Thoracic aorta (tissue), 2 donors: ENCODE data around the gene RYR1. TPM values are rescaled to one million over a fixed set of nuclear protein-coding genes. Genes with fewer than 3 reads are reported as not detected.
A peak's percentile ranks its signal among the peaks of the same experiment; 100 is the strongest.

Experiments used
- ATAC-seq: fragments of 150-250 bp; one replicate; pipeline ENCODE4 v1.8.0; 2017; ENCODE audit warnings: low read depth; ENCODE audit not compliant: insufficient number of reproducible peaks, low FRiP score
- DNase-seq: peaks from one replicate; pipeline ENCODE4 v3.0.0-alpha.2; 2020; ENCODE audit warnings: low spot score
- H3K27ac ChIP-seq, 2 donors: fragments of 200-600 bp; sonication (generic); 1 replicate in 1 of 2; 2 replicates in 1 of 2; pipeline ENCODE4 v1.5.1; 2016; ENCODE audit warnings: mild to moderate bottlenecking in 2 of 2, moderate library complexity in 2 of 2
- H3K27me3 ChIP-seq: fragments of 200-600 bp; sonication (generic); replicated peaks from 2 replicates; pipeline ENCODE4 v1.6.0; 2016; ENCODE audit warnings: mild to moderate bottlenecking; ENCODE audit not compliant: insufficient read depth
- H3K36me3 ChIP-seq: fragments of 200-600 bp; sonication (generic); one replicate; pipeline ENCODE4 v1.5.1; 2016
- H3K4me1 ChIP-seq, 2 donors: fragments of 200-600 bp; sonication (generic); 1 replicate in 1 of 2; 2 replicates in 1 of 2; pipeline versions ENCODE4 v1.5.1 to v1.6.0; 2016; ENCODE audit warnings: low read depth in 2 of 2, mild to moderate bottlenecking in 1 of 2; ENCODE audit not compliant: control insufficient read depth in 1 of 2
- H3K4me3 ChIP-seq: fragments of 200-600 bp; sonication (generic); 2 replicates; pipeline ENCODE4 v1.5.1; 2016; ENCODE audit warnings: mild to moderate bottlenecking
- H3K9me3 ChIP-seq: fragments of 200-600 bp; sonication (generic); 2 replicates; pipeline ENCODE4 v1.5.1; 2016
- total RNA-seq, 2 donors: library from RNA; depleted of rRNA; stranded (reverse); fragments of >200 nt; gene quantifications; one replicate each; pipeline versions ENCODE4 v1.1.0 to v1.2.3, GENCODE V29; 2016
- TF ChIP-seq, protein P1 (sequence below): fragments of 200-600 bp; sonication (generic); IDR thresholded peaks from one replicate; pipeline ENCODE4 v1.5.1; 2019; ENCODE audit warnings: antibody characterized with exemption

Gene RYR1
- total RNA-seq, result 1 to 10 TPM; 3.8 to 4.3 TPM

DNA sequence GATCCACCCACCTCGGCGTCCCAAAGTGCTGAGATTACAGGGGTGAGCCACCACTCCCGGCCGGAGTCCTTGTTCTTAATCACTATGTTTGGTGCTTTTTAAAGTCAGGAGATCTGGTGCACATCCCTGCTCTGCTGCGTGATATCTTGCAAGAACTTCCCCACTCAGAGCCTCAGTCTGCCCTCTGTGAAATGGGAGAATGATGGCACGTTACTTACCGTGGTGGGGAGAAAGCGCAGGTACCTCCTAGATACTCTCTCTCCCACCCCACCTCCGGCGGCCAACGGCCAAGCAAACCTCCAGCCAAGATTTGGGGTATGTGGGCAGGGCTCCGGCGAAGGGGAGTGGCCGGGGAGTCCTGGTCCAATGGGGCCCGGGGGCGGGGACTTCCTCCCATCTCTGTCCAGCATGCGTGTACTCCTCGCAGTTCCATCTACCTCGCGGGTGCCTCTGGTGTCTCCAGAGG is at the start of gene RYR1:
TSS of gene RYR1 (plus strand) at position 424 of the 466 bp plus-strand sequence. CDS start 139 bp downstream, outside the sequence.
- DNase-seq (no peak), ATAC-seq (no peak)
- Histone ChIP-seq H3K4me3 (peak within 1 kb of the TSS; percentile 45), H3K36me3 (no peaks in the 10 kb centered on the region), H3K4me1 (no peaks in the 10 kb centered on the region), H3K9me3 (no peaks in the 10 kb centered on the region), H3K27me3 (no peaks in the 10 kb centered on the region), H3K27ac (no peak within 1 kb of the TSS)
- TF ChIP-seq, protein P1, sequence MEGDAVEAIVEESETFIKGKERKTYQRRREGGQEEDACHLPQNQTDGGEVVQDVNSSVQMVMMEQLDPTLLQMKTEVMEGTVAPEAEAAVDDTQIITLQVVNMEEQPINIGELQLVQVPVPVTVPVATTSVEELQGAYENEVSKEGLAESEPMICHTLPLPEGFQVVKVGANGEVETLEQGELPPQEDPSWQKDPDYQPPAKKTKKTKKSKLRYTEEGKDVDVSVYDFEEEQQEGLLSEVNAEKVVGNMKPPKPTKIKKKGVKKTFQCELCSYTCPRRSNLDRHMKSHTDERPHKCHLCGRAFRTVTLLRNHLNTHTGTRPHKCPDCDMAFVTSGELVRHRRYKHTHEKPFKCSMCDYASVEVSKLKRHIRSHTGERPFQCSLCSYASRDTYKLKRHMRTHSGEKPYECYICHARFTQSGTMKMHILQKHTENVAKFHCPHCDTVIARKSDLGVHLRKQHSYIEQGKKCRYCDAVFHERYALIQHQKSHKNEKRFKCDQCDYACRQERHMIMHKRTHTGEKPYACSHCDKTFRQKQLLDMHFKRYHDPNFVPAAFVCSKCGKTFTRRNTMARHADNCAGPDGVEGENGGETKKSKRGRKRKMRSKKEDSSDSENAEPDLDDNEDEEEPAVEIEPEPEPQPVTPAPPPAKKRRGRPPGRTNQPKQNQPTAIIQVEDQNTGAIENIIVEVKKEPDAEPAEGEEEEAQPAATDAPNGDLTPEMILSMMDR, result no peak

DNA sequence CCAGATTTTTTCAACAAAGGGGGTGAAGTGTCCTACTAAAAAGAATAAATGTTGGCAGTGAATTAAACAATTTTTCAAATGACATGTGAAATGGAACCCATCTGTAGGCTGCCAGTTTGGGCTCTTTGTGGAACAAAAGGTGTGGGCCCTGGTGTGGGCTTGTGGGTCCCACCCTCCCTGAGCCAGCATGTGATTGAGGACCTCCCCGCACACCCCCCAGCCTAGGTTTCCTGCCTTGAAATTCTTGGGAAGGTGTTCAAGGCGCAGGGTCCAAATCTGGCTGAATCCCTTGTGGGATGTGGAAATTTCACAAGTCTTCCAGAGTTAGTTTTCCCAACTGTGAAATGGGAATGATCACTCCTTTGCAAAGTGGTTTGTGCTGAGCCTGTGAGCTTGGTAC is 49.7 kb upstream of the RYR1 start:
- TF ChIP-seq, protein P1, result no peak
- H3K27me3 ChIP-seq, result no peaks in the 10 kb centered on the region
- no peak overlapping the region for H3K27ac ChIP-seq
- DNase-seq, result no peak
- H3K36me3 ChIP-seq, result peaks cover 44% of the 10 kb centered on the region
- no peak overlapping the region for H3K4me3 ChIP-seq
- H3K4me1 ChIP-seq, result peaks cover 3 to 16% of the 10 kb centered on the region in 2 donors
- ATAC-seq, result no peak
- H3K9me3 ChIP-seq, result no peaks in the 10 kb centered on the region

DNA sequence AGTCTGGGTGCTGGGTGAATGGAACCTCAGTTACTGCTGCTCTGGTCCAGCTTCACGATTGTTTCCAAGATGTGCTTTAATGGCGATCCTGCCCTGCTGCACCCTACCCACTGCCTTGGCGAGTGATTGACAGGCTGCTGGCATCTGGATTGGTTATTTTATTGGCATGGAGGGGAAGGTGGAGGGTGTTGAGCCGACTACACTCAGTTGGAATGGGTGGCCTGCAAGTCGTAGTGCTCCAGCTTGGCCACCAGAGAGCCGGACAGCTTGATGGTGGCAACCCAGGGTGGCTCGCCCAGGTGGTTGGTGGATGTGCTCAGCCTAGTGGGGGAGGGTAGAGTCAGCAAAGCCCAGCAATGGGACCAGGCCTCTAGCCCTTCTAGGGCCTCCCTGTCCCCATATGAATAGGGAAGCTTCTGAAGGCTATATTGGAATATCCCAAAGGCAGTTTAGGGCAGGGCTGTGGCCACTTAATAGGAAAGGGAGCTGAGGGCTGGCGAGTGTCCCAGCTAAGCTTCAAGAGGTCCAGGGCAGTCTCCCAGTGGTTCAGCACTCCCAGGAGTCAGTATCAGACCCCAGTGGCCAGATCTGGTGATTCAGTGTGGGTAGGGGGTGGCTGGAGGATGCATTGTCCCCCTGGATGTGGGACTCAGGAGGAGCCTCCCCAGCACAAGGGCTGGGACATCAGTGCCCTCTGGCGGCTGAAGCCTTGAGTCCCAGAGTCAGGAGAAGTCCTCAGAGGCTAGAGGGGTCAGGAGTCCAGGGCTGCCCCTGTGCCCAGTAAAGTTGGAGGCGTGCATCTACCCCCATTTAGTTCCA is 49.1 kb upstream of the RYR1 start:
- ATAC-seq, result no peak
- H3K4me3 ChIP-seq, result no peak overlapping the region
- TF ChIP-seq, protein P1, result no peak
- H3K9me3 ChIP-seq, result no peaks in the 10 kb centered on the region
- DNase-seq, result no peak
- H3K27me3 ChIP-seq, result no peaks in the 10 kb centered on the region
- H3K27ac ChIP-seq, result no peak overlapping the region
- H3K4me1 ChIP-seq, result peaks cover 3 to 23% of the 10 kb centered on the region in 2 donors
- H3K36me3 ChIP-seq, result peaks cover 39% of the 10 kb centered on the region

DNA sequence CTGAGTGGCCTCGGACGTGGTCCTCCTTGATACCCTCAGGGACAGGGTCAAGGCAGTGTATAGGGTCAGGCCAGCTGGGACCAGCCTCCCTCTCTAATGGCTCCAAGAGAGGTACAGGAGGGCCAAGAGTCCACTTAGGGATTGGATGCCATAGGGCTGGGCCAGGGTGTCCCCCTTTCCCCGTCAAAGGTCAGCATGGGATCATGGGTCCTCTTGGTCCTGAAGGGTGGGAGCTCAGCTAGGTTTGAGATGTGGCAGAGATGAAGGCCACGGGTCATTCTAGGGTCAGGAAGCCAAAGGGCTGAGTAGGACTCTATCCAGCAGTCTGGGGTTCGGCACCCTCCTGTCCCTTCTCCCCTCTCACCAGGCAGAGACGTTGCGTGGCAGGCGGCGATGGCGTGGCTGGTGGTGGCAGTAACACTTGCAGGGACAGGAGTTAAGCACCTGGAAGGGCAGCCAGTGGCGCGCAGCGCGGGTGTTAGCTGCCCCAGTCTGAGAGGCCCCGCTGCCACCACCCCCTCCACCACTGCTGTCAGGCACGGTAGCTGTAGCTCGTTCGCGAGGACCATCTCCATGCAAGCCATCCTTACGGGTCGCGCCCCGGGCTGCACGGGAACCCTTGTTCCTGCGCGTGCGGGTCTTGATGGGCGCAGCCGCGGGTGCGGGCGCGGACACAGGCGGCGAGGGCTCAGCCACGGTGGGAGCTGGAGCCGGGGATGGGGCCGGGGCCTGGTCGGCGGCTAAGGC is 48.3 kb upstream of the RYR1 start:
- no peak for DNase-seq
- peaks cover 34% of the 10 kb centered on the region for H3K36me3 ChIP-seq

More for the DNA sequence above, 48.3 kb upstream of the RYR1 start:
- no peak for ATAC-seq
- H3K9me3 ChIP-seq, result no peaks in the 10 kb centered on the region
- H3K4me1 ChIP-seq, result peaks cover 3 to 29% of the 10 kb centered on the region in 2 donors
- H3K4me3 ChIP-seq, result no peak overlapping the region
- no peaks in the 10 kb centered on the region for H3K27me3 ChIP-seq
- H3K27ac ChIP-seq, result no peak overlapping the region
- TF ChIP-seq, protein P1, result no peak
